HG02642 (cell line): Measurements from ENCODE around the gene RIMKLA.

Experiments used
- ATAC-seq: cut with Tn5 transposase; IDR thresholded peaks from one replicate; pipeline ENCODE4 v1.9.1; 2021; ENCODE audit warnings: mild to moderate bottlenecking; ENCODE audit not compliant: unreplicated experiment, poor library complexity

The RIMKLA gene

GRCh38 chr1:42380586-42381279 is at the start of gene RIMKLA:
Gene RIMKLA (plus strand): TSS chr1:42380792. CDS start chr1:42380935, 143 bp downstream.
- peak; percentile 89 for ATAC-seq

DNA sequence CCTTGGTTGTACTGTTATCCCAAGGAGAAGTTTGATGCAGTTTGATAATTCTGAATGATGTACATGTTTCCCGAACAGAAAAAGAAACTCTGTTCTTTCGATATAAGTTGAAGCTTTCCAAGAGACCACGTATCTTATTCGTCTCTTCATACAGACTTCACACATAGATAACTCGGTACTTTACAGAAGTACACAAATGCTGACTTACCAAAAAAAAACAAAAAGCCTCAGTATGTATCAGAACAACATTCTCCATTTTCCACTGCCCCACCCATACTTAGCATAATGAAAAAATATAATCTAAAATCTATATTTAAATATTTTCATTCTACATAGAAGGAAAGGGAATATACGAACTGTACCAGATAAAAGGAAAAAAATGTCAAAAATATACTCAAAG is 47.7 kb upstream of the RIMKLA start:
- no peak for ATAC-seq

DNA sequence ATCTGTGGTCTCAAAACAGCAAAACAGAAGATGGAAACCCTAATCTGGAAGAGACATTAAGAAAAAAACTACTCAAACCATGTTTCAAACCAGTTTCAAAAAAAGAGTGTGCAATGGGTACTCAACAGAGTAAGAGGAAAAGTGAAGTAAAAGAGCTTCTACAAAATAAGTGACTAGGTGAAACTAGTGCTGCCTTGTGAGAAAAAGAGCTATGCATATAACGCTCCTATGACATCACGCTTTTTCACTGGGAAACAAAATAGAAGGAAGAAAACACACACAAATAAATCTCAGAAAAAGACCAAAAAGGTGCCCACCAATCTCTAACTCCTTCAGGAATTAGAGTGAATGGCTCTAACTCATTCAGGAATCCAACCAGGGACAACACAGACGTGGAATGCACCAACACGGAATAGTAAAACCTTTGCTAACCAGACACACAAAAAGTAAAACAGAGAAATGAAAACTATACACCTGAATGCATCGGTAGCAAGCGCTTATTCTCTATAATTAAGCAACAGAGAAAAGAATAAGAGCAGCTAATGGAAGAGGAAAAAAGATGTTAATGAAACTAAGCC is 46.8 kb upstream of the RIMKLA start:
- ATAC-seq: no peak

GRCh38 chr1:42334240-42335049 is 46.1 kb upstream of the RIMKLA start:
- ATAC-seq: peak; percentile 70

DNA sequence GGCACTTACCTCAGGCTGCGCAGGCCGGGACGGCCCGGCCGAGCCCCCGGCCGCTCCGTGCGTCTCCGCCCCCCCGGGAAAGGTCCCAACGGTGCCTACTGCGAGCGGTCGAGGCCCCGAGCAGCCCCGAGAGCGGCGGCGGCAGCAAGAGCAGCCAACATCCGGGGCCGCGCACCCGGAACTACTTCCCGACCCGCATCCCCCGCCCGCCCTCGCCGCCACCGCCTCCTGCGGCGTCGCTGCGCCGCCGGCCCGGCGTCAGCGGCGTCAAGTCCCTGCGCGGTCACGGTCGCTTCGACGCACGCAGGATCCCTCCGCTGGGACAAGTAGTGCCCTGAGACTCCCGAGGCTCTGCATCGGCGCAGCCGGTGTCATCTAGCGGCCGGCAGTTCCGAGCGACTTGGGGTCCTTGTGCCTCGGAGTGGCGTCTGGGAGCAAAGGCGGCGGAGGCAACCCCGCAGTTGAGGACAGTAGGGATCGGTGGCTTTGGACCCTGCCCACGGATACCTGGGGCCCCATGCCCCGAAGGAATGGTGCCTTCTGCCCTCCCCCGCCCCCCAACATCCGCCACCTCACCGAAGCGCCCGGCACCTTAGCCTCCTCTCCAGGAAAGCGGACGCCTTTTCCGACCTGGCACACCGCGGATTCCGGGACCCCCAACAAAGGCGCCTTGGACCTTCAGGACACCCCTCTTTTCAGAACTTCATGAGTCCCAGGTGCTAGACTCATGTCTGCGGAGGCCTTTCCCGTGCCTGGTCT is 45.4 kb upstream of the RIMKLA start, which contains the start of gene FOXJ3:
TSS of gene FOXJ3 (minus strand) at position 186 of the 759 bp plus-strand sequence. CDS start 24,142 bp downstream, outside the sequence.
- peak; percentile 87 for ATAC-seq

- ATAC-seq: no peak
Observed at GRCh38 chr1:42335809-42336518, 44.6 kb upstream of the RIMKLA start.

DNA sequence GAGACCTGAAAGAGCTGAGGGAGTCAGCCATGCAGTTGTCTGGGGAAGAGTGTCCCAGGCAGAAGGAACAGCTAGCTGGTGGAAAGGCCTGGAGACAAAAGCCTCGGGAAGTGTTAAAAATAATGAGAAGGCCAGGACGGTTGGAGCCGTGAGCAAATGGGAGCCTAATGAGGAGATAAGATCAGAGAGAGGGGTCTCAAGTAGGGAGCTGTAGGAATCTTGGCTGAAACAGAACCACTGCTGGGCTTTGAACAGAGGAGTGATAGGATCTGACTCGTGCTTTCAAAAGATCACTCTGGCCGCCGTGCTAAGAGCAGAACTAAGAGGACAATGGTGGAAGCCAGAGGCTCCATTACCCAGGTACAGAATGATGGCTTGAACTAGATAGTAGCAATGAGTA is 43.6 kb upstream of the RIMKLA start:
- ATAC-seq: no peak

- no peak for ATAC-seq
Observed at GRCh38 chr1:42340093-42340492, 40.5 kb upstream of the RIMKLA start.

- no peak for ATAC-seq
Observed at GRCh38 chr1:42340901-42341300, 39.7 kb upstream of the RIMKLA start.

GRCh38 chr1:42343049-42343448 is 37.5 kb upstream of the RIMKLA start:
- ATAC-seq: no peak

DNA sequence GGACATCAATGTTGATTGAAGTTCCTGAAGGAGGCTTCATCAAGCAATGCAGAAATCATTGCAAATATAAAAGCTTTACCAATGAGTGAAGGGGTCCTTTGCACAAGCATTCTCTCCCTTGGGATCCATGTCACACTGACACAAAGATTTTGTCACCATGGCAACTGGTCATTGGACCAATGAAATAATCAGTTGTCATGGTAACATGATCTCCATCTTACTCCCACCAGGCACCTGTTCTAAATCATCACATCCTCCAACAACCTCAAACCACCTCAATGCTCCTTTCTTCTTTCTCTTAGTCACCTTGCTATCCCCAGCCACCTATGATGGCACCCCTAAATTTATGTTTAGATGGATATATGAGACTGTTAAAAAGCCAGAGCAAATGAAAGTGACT is 32.1 kb upstream of the RIMKLA start:
- no peak for ATAC-seq

DNA sequence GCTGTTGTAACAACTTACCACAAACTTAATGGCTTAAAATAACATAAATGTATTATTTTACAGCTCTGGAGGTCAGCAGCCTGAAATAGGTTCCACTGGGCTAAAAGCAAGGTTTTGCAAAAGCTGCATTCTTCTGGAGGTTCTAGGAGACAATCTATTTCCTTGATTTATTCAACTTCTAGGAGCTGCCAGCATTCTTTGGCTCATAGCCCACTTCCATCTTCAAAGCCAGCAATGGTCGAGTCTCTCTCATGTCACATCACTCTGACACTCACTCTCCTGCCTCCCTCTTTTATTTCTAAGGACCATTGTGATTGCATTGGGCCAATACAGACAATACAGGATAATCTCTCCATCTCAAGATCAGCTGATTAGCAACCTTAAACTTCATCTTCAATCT is 30.5 kb upstream of the RIMKLA start:
- ATAC-seq: no peak

GRCh38 chr1:42358791-42359190 is 21.8 kb upstream of the RIMKLA start:
- peak; percentile 58 for ATAC-seq

GRCh38 chr1:42359466-42359865 is 21.1 kb upstream of the RIMKLA start:
- ATAC-seq: no peak

DNA sequence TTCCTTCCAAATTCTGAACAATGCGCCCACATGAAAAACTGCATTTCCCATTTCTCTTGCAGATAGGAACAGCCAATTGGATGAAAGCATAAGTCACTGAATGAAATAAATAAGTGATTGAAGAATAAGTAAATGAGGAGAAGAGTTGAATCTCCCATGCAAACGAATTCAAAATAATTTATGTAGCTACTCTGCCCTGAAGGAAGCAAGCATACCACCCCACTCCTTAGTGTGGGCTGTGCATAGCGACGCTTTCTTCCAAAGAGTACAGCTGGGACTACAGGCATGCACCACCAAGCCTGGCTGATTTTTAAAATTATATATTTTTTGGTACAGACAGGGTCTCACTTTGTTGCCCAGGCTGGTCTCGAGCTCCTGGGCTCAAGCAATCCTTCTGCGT is 16.5 kb upstream of the RIMKLA start:
- ATAC-seq: no peak

GRCh38 chr1:42364542-42364941 is 16.1 kb upstream of the RIMKLA start:
- ATAC-seq: no peak

DNA sequence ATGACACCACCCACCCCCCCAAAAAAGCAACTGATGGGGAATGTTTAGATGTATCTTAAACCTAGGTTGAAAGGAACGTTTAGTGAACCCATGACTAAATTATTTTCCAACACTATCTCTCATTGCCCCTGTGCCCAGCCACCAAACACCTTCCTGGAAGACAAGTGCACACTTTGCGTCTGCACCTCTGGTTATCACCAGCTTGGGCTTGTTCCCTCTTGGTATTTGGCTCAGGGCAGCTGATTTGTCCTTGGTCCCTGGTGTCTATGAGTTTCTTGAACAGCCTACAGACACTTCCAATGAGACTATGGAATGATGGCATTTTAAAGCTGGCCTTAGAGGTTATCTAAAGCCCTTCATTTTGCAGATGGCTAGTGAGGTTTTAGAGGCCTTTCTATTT is 15.5 kb upstream of the RIMKLA start:
- no peak for ATAC-seq

GRCh38 chr1:42368096-42368795 is 12.3 kb upstream of the RIMKLA start:
- no peak for ATAC-seq

DNA sequence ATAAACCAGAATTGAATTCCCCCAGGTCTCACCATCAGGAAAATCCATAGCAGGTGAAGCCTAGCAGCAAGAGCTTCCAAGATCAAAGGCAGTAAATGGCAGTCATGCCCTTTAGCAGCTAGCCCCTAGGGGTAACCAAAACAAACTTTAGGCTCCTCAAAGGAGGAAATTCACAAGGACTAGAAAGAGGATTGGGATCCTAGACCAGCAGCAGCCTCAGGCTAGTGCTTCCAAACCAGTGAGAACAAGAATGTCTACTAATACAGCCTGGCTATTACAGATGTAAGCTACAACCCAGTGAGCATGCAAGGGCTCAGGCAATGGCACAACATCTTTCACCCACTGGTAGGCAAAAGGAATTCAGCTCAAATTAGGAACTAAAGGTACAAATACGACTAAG is 11.1 kb upstream of the RIMKLA start:
- ATAC-seq: no peak
